ENCODE measurements around the gene UQCRH.

UQCRH gene

GRCh38 chr1:46342084-46342656, 38.7 kb downstream of the UQCRH start:
- no peaks in the 10 kb centered on the region for H3K27me3 ChIP-seq (ENCODE audit: insufficient read depth, low read length)

DNA sequence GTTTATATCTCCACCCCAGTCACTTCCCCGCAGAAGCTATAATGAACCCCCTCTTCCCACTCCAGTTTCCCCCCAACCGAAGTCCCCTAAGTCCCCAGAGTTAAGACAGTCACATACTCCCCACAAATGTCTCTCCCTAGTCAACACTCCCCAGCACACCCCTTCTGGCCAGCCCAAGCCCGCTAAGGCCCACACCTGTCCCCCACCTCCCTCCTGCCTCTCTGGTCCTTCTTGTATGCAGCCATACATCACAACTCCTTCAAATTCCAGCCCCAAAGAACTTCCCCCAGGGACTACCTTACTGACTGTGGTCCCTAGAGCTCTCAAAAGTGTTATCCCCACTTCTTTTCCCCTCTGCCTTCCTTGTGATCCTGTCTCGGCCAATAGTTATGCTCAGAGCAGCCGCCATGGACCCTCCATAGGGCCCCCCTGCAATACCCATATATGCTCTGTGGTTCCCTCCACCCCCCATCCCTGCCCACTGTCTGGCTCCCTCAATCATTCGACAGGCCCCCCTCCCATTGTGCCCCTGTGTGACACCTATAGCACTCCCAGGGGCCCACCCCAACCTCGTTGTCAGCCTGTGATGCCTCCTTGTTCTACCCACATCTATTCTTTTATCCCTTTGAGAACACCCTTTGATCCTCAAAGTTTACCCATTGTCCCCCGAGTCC, 39.3 kb downstream of the UQCRH start:
- Histone ChIP-seq H3K4me2 (ENCODE audit: low read length) (no peak overlapping the region), H2BK5ac (ENCODE audit: low read depth, low read length, poor library complexity) (no peak overlapping the region), H3K14ac (ENCODE audit: low read length) (no peak overlapping the region), H3K23ac (ENCODE audit: low read length) (no peak overlapping the region), H2BK12ac (ENCODE audit: low read length) (no peak overlapping the region), H2AK5ac (ENCODE audit: low read length) (no peak overlapping the region), H3K27ac (ENCODE audit: low read depth, low read length) (no peak overlapping the region), H3K4ac (ENCODE audit: low read depth, low read length) (no peak overlapping the region), H2AFZ (ENCODE audit: insufficient read depth, low read length, poor library complexity) (no peak overlapping the region), H3K27me3 (ENCODE audit: insufficient read depth, low read length) (no peaks in the 10 kb centered on the region), H3K18ac (ENCODE audit: low read length) (no peak overlapping the region), H3K4me1 (ENCODE audit: control insufficient read depth in 1 of 2, insufficient read depth in 2 of 2, low read length in 2 of 2) (peaks cover 10 to 11% of the 10 kb centered on the region in 2 experiments), H3K36me3 (ENCODE audit: control insufficient read depth in 1 of 2, insufficient read depth in 2 of 2, low read length in 2 of 2) (peaks cover 27 to 31% of the 10 kb centered on the region in 2 experiments), H4K12ac (ENCODE audit: low read depth, low read length) (no peak overlapping the region), H3K79me2 (ENCODE audit: control insufficient read depth, insufficient read depth, low read length, poor library complexity) (peaks cover 4% of the 10 kb centered on the region), H4K91ac (ENCODE audit: low read depth, low read length) (no peak overlapping the region), H4K8ac (ENCODE audit: low read depth, low read length) (no peak overlapping the region), H2BK120ac (ENCODE audit: insufficient read depth, low read length, poor library complexity) (no peak overlapping the region), H3K9ac (ENCODE audit: low read length) (no peak overlapping the region), H3K9me3 (ENCODE audit: insufficient read depth, low read depth, low read length) (no peaks in the 10 kb centered on the region), H3K4me3 (ENCODE audit: low read depth, low read length) (no peak overlapping the region), H3K79me1 (ENCODE audit: low read length) (peaks cover 14% of the 10 kb centered on the region)
- DNase-seq, result no peak
- no CpG with 5 or more reads among the region's 8 CpGs for WGBS (ENCODE audit: extremely low coverage, insufficient coverage, insufficient read length)

More at GRCh38 chr1:46342084-46342656, 38.7 kb downstream of the UQCRH start:
- H2AFZ ChIP-seq (ENCODE audit: insufficient read depth, low read length, poor library complexity), result no peak overlapping the region
- peaks cover 14% of the 10 kb centered on the region for H3K79me1 ChIP-seq (ENCODE audit: low read length)
- peaks cover 26 to 30% of the 10 kb centered on the region in 2 experiments for H3K36me3 ChIP-seq (ENCODE audit: control insufficient read depth in 1 of 2, insufficient read depth in 2 of 2, low read length in 2 of 2)
- no CpG with 5 or more reads among the region's 6 CpGs for WGBS (ENCODE audit: extremely low coverage, insufficient coverage, insufficient read length)
- DNase-seq, result peak in 1 of 2 donors; percentile 9
- H3K4ac ChIP-seq (ENCODE audit: low read depth, low read length), result no peak overlapping the region
- no peak overlapping the region for H2AK5ac ChIP-seq (ENCODE audit: low read length)
- H3K23ac ChIP-seq (ENCODE audit: low read length), result no peak overlapping the region
- H3K79me2 ChIP-seq (ENCODE audit: control insufficient read depth, insufficient read depth, low read length, poor library complexity), result peaks cover 4% of the 10 kb centered on the region
- H3K14ac ChIP-seq (ENCODE audit: low read length), result no peak overlapping the region
- no peak overlapping the region for H2BK120ac ChIP-seq (ENCODE audit: insufficient read depth, low read length, poor library complexity)
- H3K4me3 ChIP-seq (ENCODE audit: low read depth, low read length), result no peak overlapping the region
- H4K8ac ChIP-seq (ENCODE audit: low read depth, low read length), result no peak overlapping the region
- H4K91ac ChIP-seq (ENCODE audit: low read depth, low read length), result no peak overlapping the region
- H2BK5ac ChIP-seq (ENCODE audit: low read depth, low read length, poor library complexity), result no peak overlapping the region
- no peaks in the 10 kb centered on the region for H3K9me3 ChIP-seq (ENCODE audit: insufficient read depth, low read depth, low read length)
- no peak overlapping the region for H2BK12ac ChIP-seq (ENCODE audit: low read length)
- no peak overlapping the region for H3K4me2 ChIP-seq (ENCODE audit: low read length)
- H3K27ac ChIP-seq (ENCODE audit: low read depth, low read length), result no peak overlapping the region
- H3K4me1 ChIP-seq (ENCODE audit: control insufficient read depth in 1 of 2, insufficient read depth in 2 of 2, low read length in 2 of 2), result peaks cover 10 to 11% of the 10 kb centered on the region in 2 experiments
- no peak overlapping the region for H3K9ac ChIP-seq (ENCODE audit: low read length)
- no peak overlapping the region for H3K18ac ChIP-seq (ENCODE audit: low read length)
- no peak overlapping the region for H4K12ac ChIP-seq (ENCODE audit: low read depth, low read length)

- peaks cover 10 to 11% of the 10 kb centered on the region in 2 experiments for H3K4me1 ChIP-seq (ENCODE audit: control insufficient read depth in 1 of 2, insufficient read depth in 2 of 2, low read length in 2 of 2)
- H2AK5ac ChIP-seq (ENCODE audit: low read length), result no peak overlapping the region
- no peak overlapping the region for H4K12ac ChIP-seq (ENCODE audit: low read depth, low read length)
- no CpG with 5 or more reads among the region's 4 CpGs for WGBS (ENCODE audit: extremely low coverage, insufficient coverage, insufficient read length)
- peaks cover 4% of the 10 kb centered on the region for H3K79me2 ChIP-seq (ENCODE audit: control insufficient read depth, insufficient read depth, low read length, poor library complexity)
- no peak overlapping the region for H3K14ac ChIP-seq (ENCODE audit: low read length)
- no peak overlapping the region for H2BK12ac ChIP-seq (ENCODE audit: low read length)
- H3K27me3 ChIP-seq (ENCODE audit: insufficient read depth, low read length), result no peaks in the 10 kb centered on the region
- DNase-seq, result no peak
- H3K9ac ChIP-seq (ENCODE audit: low read length), result no peak overlapping the region
- H3K36me3 ChIP-seq (ENCODE audit: control insufficient read depth in 1 of 2, insufficient read depth in 2 of 2, low read length in 2 of 2), result peaks cover 27 to 33% of the 10 kb centered on the region in 2 experiments
- H3K27ac ChIP-seq (ENCODE audit: low read depth, low read length), result no peak overlapping the region
- no peak overlapping the region for H3K4me3 ChIP-seq (ENCODE audit: low read depth, low read length)
- no peak overlapping the region for H3K23ac ChIP-seq (ENCODE audit: low read length)
- no peak overlapping the region for H3K4ac ChIP-seq (ENCODE audit: low read depth, low read length)
- H2BK120ac ChIP-seq (ENCODE audit: insufficient read depth, low read length, poor library complexity), result no peak overlapping the region
- no peak overlapping the region for H2BK5ac ChIP-seq (ENCODE audit: low read depth, low read length, poor library complexity)
- H2AFZ ChIP-seq (ENCODE audit: insufficient read depth, low read length, poor library complexity), result no peak overlapping the region
- H4K8ac ChIP-seq (ENCODE audit: low read depth, low read length), result no peak overlapping the region
- peaks cover 14% of the 10 kb centered on the region for H3K79me1 ChIP-seq (ENCODE audit: low read length)
- no peaks in the 10 kb centered on the region for H3K9me3 ChIP-seq (ENCODE audit: insufficient read depth, low read depth, low read length)
- no peak overlapping the region for H3K4me2 ChIP-seq (ENCODE audit: low read length)
- no peak overlapping the region for H4K91ac ChIP-seq (ENCODE audit: low read depth, low read length)
- no peak overlapping the region for H3K18ac ChIP-seq (ENCODE audit: low read length)
Observed at GRCh38 chr1:46343351-46343695, 39.8 kb downstream of the UQCRH start.

- no peak overlapping the region for H3K18ac ChIP-seq (ENCODE audit: low read length)
- no CpG with 5 or more reads among the region's 4 CpGs for WGBS (ENCODE audit: extremely low coverage, insufficient coverage, insufficient read length)
- peaks cover 4% of the 10 kb centered on the region for H3K79me2 ChIP-seq (ENCODE audit: control insufficient read depth, insufficient read depth, low read length, poor library complexity)
Observed at GRCh38 chr1:46343705-46344104, 40.2 kb downstream of the UQCRH start.

More at GRCh38 chr1:46343705-46344104, 40.2 kb downstream of the UQCRH start:
- no peaks in the 10 kb centered on the region for H3K9me3 ChIP-seq (ENCODE audit: insufficient read depth, low read depth, low read length)
- H3K79me1 ChIP-seq (ENCODE audit: low read length), result peaks cover 14% of the 10 kb centered on the region
- no peaks in the 10 kb centered on the region for H3K27me3 ChIP-seq (ENCODE audit: insufficient read depth, low read length)
- no peak overlapping the region for H3K4me3 ChIP-seq (ENCODE audit: low read depth, low read length)
- H2AFZ ChIP-seq (ENCODE audit: insufficient read depth, low read length, poor library complexity), result no peak overlapping the region
- no peak overlapping the region for H3K4me2 ChIP-seq (ENCODE audit: low read length)
- peaks cover 10 to 11% of the 10 kb centered on the region in 2 experiments for H3K4me1 ChIP-seq (ENCODE audit: control insufficient read depth in 1 of 2, insufficient read depth in 2 of 2, low read length in 2 of 2)
- no peak overlapping the region for H3K23ac ChIP-seq (ENCODE audit: low read length)
- peaks cover 28 to 33% of the 10 kb centered on the region in 2 experiments for H3K36me3 ChIP-seq (ENCODE audit: control insufficient read depth in 1 of 2, insufficient read depth in 2 of 2, low read length in 2 of 2)
- no peak overlapping the region for H4K91ac ChIP-seq (ENCODE audit: low read depth, low read length)
- H3K27ac ChIP-seq (ENCODE audit: low read depth, low read length), result no peak overlapping the region
- H4K12ac ChIP-seq (ENCODE audit: low read depth, low read length), result no peak overlapping the region
- H2AK5ac ChIP-seq (ENCODE audit: low read length), result no peak overlapping the region
- H3K4ac ChIP-seq (ENCODE audit: low read depth, low read length), result no peak overlapping the region
- no peak overlapping the region for H4K8ac ChIP-seq (ENCODE audit: low read depth, low read length)
- H3K14ac ChIP-seq (ENCODE audit: low read length), result no peak overlapping the region
- DNase-seq, result no peak
- no peak overlapping the region for H2BK120ac ChIP-seq (ENCODE audit: insufficient read depth, low read length, poor library complexity)
- H3K9ac ChIP-seq (ENCODE audit: low read length), result no peak overlapping the region
- no peak overlapping the region for H2BK5ac ChIP-seq (ENCODE audit: low read depth, low read length, poor library complexity)
- no peak overlapping the region for H2BK12ac ChIP-seq (ENCODE audit: low read length)
